D341Med (cell line): ENCODE data around the gene TMEM255B.
"Not testable (repeated sequence)": the region's sequence is repeated elsewhere in the genome, so short reads cannot be mapped to it uniquely, and the experiment has no call there.

ENCODE experiments used
- DNase-seq: peaks from one replicate; pipeline ENCODE4 v3.0.0; 2012; ENCODE audit warnings: low spot score

The TMEM255B gene

DNA sequence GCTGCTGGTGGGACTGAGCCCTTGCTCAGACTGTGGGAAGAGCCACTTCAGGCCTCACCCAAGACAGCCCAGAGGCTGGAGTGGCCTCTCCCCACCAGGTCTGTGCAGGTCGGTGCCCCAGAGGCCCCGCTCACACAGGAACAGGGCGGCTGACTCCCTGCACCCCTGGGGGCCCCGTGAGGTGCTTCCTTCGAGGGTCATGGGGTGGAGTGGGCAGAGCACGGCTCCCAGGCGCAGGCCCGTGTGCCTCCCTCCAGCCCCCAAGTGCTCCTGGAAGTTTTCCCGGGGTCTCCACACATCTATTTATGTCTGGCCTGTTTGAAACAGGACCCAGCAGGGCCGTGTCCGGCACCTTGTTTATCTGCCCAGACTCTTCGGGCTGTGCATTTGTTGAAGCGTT lies 9.5 kb upstream of the TMEM255B start:
- DNase-seq = no peak

DNA sequence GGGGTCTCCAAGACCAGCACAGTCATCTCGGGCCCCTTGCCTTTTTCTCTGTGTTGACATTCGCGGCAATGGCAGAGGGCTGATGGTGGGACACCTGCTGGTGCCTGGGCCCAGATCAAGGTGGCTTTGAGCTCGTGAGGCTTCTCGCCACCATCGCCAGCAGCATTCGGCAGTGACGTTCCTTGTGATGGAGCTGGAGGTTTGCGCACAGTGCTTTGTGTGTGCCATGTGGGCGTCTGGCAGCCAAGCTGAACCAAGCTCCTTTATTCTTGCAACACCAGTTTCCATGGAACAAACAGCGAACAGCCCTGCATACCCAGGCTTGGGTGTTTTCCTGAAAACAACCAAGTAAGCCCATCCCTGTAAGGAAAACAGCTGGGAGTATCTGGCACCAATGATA lies 9.1 kb upstream of the TMEM255B start:
- no peak for DNase-seq

DNA sequence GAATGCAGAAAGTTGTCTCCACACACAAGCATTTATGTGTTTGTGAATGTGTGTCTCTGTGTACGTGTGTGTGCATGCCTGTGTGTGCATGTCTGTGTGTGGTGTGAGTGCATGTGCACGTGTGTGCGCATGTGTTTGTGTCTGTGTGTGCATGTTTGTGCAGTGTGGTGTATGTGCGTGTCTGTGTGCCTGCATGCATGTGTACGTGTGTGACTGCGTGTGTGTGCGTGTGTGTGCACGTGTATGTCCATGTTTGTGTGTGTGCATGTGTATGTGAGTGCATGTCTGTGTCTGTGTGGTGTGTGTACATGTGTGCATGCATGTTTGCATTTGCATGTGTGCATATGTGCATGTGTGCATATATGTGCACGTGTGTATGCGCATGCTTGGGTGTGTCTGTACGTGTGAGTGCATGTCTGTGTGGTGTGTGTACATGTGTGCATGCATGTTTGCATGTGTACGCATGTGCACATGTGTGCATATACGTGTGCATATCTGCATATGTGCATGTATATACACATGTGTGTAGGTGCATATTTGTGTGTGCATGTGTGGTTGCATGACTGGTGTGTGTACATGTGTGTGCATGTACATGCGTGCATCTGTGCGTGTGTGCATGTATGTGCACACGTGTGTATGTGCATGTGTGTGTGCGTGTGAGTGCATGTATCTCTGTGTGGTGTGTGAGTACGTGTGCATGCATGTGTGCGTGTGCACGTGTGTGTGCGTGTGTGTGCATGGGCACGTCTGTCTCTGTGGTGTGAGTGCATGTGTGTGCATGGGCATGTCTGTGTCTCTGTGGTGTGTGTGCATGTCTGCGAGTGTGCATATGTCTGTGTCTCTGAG lies 8.2 kb upstream of the TMEM255B start:
- no peak for DNase-seq

DNA sequence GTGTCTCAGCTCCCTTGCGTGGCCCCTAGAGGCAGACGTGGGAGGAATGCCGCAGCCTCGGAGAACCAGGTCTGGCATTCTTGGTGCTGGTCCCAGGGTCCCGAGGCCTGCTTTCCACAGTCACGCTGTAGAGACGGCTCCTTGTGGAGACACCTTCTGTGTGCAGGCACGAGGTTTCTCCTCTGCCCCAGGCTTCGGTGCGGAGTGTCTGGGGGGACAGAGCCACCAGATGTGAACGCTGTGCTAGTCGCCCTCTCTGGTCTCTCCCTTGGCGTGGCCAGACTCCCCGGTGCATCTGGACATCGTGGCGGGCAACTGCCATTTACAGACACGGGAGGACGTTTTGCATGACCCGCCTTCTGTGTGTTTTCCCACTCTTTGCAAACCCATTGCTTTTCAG lies 7.5 kb upstream of the TMEM255B start:
- no peak for DNase-seq

DNA sequence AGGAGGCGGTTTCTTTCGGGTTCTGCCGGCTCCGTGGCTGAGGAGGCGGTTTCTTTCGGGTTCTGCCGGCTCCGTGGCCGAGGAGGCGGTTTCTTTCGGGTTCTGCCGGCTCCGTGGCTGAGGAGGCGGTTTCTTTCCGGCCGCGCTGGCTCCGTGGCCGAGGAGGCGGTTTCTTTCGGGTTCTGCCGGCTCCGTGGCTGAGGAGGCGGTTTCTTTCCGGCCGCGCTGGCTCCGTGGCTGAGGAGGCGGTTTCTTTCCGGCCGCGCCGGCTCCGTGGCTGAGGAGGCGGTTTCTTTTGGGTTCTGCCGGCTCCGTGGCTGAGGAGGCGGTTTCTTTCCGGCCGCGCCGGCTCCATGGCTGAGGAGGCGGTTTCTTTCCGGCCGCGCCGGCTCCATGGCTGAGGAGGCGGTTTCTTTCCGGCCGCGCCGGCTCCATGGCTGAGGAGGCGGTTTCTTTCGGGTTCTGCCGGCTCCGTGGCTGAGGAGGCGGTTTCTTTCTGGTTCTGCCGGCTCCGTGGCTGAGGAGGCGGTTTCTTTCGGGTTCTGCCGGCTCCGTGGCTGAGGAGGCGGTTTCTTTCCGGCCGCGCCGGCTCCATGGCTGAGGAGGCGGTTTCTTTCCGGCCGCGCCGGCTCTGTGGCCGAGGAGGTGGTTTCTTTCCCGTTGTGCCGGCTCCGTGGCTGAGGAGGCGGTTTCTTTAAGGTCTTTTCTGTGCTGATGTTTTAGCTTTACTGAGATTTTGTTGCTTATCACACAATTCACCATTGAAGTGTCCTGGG lies 6.6 kb upstream of the TMEM255B start:
- DNase-seq = not testable (repeated sequence)

DNA sequence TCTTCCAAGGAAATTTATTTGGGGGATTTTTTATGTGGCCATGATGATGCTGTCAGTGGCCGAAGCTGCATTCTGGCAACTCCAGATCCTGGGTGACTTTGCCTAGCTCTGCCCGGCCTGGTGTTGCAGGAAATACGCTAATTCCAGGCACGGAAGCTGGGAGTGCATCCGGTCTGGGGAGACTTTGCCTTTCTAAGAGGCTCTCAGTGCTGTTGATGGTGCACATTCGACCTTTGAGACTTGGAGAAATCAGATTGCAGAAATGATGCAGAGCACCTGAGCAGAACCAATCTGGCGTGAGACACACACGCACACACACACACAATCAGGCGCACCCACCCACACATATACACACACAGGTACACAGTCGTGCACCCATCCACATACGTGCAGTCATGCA lies 5.9 kb upstream of the TMEM255B start:
- no peak for DNase-seq

DNA sequence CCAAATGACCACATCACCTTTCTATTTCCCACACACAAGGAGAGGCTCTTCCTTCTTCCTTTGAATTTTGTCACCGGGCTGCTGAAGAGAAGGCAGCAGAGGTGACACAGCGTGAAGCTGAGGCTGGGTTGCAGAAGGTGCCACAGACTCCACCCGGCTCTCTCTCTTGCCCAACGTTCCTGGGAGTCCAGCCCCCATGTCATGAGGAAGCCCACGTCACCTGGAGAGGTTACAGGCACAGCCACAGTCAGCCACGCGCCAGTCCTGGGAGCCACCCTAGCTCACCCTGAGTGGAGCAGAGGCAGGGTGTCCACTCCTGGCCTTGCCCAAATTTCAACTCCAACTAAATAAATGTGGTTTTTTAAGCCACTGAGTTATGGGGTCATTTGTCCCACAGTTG lies 4.8 kb upstream of the TMEM255B start:
- no peak for DNase-seq

DNA sequence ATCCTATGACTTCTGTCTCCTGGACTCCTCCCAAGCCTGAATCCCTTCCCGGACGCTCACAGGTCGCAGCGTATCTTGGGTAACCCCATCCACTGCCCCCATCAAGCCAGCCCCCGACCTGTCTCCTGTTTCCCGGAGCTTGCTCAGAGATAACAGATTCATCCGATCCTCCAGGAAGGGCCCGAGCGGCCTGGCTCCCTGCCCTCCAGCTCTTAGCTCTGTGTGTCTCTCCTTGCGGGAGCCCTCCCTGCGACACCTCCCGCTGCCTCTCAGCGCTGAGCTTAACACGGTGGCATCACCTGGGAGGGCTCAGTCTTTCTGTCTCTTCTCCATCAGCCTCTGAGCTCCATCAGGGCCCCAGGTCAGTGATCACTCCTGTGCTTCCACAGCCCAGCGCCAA lies 4.3 kb upstream of the TMEM255B start:
- DNase-seq = no peak

DNA sequence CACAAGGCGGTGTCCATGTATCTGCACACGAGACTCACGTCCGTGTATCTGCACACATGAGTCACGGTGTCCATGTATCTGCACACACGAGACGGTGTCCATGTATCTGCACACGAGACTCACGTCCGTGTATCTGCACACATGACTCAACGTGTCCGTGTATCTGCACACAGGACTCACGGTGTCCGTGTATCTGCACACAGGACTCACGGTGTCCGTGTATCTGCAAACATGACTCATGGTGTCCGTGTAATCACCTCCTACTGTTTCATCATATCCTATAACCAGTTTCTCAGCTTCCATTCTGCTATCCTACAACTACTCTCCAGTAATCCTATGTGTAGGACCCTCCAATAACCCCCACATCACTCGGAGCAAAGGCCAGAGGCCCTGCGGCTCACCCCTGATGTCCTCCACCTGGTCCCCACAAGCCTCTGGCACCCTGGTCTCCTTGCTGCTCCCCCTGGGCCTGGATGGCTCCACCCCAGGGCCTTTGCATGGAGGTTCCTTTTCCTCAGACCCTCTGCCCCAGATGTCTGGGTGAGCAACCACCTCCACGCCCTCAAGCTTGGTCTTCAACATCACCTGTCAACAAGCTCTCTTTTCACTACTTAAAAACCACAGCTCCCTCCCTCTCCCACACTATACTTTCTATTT lies 2.5 kb upstream of the TMEM255B start:
- DNase-seq = no peak

DNA sequence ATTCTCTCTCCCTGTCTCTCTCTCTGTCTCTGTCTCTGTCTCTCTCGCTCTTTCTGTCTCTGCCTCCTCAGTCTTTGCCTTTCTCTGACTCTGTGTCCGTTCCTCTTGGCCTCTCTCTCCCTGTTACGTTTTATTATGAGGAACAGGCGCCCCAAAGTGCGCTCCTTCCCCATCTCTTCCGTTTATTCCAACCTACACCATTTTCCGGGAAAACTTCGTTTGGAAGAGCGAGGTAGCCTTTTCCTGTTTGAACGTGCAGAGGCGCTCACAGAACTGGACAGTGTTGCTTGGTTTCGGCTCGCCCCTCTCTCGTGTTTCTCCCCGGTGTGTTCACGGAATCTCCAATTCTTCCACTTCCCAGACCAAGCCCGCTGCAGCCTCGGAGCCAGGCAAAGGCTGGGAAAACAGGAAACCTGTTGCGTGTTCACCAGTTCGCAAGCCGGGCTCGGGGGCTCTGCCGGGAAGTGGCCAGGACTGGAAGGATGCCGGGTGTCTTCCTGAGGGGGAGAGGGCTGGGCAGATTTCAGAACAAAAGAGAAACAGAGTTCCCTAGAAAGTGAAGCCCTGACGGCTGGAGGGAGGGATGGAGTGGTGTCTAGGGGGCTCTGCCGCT lies 605 bp downstream of the TMEM255B start:
- no peak for DNase-seq

DNA sequence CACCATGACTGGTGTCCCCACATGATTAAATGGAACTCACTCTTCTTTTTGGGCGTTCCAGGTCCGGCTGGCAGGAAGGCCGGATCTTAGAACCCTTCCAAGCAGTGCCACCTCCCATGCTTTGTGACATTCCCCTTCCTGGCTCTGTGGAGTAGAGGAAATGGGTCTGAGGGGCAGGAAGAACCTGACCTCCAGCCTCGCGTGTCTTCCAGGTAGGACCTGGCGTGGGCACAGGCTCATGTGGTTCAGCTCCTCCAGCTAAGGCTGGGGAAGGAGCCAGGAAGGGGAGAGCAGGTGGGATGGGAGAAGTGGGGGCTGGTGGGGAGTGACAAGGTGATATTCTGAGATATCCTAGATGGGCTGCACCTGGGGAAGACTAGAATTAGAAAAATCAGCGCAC lies 2.1 kb downstream of the TMEM255B start:
- DNase-seq = no peak

DNA sequence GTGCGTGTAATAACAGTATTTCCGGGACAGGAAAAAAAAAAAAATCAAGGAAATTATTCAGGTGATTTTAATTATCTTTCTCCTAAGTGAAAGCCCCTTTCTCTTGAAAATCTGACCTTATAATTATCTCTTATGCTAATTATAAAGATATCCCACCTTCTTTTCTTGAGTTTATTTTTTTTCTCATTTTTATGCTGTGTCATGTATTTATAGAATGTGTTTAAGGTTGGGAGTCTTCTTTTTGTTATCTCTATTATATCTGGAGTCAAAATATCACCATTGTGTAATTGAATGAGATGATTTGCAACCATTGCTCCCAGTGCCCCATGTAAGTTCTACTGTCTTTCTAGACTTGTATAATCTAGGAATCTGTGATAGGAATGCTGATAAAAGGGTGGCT lies 3.0 kb downstream of the TMEM255B start:
- DNase-seq = no peak

DNA sequence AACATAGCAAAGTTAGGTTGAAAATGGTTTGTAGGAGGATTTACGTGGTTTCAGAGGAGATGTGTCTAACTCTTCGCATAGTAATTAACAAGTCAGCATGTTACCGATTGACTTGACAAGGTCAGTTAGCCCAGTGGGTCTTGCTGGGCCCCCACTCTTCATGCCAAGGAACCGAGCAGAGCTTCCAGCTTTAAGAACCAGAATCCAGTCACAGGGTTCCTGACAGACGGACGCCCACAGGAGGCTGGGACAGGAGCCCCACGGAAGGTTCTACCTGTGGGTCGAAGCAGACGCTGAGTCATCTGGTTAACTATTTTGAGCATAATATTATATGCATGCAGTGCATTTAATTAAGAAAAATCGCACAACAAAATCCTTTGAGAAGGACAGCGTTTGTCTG lies 3.5 kb downstream of the TMEM255B start:
- DNase-seq = no peak

DNA sequence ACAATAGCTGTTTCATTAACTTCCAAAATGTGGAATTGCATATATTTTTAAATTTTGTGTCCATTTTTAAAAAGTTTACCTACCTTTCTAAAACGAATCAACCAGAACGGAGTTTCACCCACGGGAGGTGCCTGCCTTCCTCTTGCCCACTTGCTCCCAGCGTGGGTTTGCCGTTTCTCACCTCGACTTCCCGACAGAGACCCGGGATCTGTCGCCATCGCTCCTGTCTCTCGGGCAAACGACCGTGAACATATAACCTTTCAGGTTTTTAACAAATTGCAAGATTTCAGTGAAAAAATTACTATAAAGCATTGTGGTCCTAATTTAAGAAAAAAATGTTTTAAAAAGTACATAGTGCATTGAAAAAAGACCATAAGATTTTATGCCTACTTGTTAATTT lies 4.2 kb downstream of the TMEM255B start:
- DNase-seq = no peak

DNA sequence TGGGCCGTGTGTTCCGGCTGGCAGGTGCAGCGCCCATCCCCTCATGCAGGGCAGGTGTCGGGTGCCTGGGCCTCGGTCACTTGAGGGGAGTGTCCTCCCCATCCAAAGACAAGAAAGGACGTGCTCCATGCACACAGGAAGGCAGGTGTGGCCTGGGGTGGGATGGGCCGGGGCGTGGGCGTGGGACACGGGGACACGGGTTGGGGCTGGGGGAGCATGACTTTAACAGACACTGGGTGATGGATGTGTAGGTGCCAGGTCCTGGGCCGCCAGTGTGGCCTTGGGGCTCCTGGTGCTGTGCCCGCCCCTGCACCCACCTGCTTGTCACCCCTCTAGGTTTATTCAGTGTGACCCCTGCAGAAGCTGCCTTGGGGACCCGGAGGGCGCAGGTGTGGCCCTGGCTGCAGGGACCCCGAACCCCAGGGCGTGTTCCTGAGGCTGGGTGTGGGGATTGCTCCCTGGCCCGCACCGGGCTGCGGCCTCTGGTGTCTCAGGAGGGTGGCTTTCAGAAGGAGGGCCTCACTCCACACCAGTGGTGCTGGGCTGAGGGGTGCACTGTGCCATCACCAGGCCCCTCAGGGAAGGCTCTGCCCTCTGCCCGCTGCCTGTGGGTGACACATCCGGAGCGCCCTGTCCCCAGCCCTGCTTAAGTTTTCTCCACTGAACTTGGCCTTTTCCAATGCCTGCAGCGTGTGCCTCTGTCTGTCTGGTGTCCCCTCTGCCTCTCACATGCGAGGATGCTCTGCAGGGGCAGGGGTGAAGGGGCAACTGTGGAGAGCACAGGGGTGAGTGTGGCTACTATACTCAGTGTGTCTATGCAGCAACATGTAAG lies 5.2 kb downstream of the TMEM255B start:
- DNase-seq = no peak

DNA sequence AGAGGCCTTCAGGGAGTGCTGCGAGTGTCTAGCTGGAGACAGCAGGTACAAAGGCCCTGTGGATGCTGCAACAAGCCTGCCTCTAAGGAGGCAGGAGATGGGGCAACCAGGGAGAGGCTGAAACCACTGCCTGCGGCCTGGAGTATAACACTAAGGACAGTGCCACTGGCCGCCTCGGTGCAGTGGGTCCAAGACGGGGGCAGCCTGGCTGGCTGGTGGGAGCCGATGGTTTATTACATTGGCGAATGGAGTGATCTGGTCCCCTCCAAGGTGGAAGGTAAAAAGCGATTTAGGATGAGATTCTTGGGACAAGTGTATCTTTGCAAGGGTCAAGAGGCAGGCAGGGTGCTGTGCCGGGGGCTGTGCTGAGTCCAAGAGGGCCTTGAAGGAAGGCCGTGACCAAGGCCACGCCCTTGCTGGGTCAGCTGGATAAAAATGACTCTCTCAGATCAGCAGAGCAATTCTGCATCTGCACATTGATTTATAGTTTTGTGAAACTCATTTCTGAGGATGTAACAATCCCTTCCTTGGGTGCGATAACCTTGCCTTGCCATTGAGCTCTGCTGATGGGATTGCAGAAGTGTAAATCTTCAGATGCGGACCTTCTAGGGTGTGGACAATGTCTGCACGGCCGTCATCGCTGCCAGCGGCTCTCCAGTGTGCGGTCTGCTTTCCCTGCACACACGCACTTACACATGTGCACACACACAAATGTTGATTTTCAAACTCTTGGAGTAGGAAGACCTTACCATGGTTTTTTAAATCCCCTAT lies 6.0 kb downstream of the TMEM255B start:
- no peak for DNase-seq

DNA sequence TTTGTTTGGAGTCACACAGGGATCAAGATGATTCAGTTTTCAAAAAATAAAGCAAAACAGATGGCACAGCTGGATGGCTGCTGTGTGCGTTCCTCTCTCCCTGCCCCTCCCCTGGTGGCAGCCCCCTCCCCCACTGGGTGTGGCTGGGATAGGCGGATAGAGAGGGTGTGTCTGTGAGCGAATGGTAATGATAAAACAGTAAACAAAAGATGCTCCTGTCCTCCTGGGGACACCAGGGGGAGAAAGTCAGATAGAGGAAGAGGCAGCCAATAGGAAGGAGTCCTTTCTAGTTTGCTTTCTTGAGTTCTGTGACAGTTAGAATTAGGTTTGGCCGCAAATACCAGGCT lies 6.5 kb downstream of the TMEM255B start:
- no peak for DNase-seq

DNA sequence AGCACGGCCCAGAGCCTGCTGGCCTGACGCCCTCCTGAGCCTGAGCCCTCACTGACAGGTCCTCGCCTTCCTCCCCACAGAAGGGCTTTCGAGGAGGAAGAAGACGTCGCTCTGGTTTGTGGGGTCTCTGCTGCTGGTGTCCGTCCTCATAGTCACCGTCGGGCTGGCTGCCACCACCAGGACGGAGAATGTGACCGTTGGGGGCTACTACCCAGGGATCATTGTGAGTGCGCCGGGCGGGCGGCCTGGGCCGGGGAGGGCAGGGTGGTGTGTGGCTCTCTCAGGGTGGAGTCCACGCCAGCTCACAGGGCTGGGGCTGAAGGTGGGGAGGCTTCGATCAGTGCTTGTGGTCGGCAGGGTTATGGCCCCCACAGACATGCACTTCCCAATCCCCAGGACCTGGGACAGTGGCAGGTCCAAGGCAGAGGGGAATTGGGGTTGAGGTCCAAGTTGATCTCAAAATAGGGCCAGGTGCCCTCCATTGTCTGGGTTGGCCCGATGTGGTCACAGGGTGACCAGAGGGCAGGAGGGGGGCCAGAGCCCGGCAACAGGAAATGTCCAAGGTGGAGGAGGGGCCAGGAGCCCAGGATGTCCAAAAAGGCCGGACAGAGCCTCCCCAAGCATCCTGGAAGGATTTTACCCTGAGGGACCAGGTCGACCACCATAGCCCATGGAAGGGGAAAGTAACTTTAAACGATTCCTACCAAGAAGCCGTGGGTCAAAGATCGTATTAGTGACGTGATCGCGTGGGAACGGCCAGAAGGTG lies 7.2 kb downstream of the TMEM255B start:
- no peak for DNase-seq

DNA sequence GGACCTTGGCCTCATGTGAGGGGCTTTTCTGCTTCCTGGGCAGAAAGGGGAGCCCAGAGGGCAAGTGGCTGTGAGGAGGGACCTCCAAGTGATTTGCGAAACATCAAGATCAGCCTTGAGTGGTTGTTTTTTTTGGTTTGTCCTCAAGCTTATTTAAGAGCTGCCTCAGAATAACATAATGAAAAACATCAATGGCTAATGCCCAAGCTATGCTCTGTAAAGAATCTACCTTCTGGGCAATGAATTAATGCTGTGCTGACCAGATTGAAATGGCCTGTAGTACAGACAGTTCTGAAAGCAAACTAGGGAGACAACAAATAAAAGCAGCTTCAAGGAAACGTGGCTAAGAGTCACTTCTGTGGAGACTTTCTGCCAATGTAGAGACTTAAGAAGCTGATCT lies 8.3 kb downstream of the TMEM255B start:
- no peak for DNase-seq
